ENCODE data around the gene POU6F1. TPM values are rescaled to one million over a fixed set of nuclear protein-coding genes. Genes with fewer than 3 reads are reported as not detected.
"Not testable (repeated sequence)": the region's sequence is repeated elsewhere in the genome, so short reads cannot be mapped to it uniquely, and the experiment has no call there.

Gene POU6F1
- total RNA-seq, 1 donor from 2014 or later: 5.1 TPM

DNA sequence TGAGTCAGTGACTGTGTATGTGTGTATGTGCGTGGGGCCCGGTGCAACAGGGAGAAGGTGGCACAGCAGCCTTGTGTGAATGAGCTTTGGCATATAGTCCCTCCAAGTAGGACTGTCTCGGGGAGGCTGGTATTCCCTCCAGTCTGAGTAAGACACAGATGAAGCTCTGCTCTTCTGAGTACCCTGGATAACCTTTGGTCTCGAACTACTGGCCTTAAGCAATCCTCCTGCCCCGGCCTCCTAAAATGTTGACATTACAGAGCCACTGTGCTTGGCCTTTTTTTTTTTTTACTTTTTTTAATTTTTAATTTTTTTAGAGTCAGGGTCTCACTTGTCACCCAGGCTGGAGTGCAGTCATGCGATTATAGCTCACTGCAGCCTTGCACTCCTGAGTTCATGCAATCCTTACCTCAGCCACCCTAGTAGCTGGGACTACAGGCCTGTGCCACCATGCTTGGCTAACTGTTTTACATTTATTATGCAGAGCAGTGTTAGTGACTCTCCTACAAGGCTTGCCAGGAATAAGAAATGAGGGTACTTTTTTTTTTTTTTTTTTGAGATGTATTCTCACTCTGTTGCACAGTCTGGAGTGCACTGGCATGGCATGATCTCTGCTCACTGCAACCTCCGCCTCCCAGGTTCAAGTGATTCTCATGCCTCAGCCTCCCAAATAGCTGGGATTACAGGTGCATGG is 11.4 kb upstream of the POU6F1 start:
- no peak for DNase-seq (ENCODE audit: low read depth)

DNA sequence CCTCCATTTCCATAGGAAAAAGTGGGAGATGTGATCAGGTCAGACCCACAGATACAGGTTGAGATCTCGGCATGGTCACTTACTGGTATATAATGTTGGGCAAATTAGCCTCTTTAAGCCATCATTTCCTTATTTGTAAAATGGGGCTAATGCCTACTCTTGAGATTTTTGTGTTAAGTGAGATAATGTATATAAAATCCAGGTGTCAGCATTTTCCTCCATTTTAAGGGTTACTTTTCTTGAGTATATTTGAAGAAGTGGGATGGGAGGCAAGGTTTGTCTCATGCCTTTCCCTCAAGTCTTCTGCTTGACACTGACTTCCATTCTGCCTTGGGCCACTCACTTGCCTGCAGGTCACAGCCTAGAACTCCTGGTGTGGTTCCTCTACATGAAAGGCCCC is 10.1 kb upstream of the POU6F1 start:
- DNase-seq (ENCODE audit: low read depth): no peak

DNA sequence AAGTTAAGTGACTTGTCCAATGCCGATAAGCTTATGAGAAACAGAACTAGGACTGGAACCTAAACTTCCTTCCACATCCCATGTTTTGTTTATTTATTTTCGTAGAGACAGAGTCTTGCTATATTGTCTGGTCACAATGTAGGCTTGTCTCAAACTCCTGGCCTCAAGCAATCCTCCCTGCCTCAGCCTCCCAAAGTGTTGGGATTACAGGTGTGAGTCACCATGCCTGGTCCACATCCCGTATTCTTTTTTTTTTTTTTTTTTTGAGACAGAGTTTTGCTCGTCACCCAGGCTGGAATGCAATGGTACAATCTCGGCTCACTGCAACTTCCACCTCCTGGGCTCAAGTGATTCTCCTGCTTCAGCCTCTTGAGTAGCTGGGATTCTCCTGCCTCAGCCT is 9.2 kb upstream of the POU6F1 start:
- not testable (repeated sequence) for DNase-seq (ENCODE audit: low read depth)

DNA sequence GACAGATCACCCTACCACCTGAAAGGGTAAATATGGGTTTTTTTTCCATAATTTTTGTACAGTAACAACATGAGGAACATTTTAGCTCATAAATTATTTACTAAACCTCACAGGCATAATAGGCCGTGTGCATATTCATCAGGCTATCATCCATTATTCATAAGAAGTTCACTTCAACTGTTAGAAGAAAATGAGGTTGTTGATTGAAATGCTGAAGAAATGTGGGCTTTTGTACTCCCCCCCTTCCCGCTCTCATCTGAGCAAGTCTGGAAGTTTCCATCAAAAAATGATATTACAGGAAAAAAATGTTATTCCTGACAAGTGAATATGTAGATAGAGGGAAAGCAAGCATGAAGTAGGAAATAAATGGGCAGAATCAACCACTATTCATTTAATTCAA is 7.9 kb upstream of the POU6F1 start:
- DNase-seq (ENCODE audit: low read depth): no peak

DNA sequence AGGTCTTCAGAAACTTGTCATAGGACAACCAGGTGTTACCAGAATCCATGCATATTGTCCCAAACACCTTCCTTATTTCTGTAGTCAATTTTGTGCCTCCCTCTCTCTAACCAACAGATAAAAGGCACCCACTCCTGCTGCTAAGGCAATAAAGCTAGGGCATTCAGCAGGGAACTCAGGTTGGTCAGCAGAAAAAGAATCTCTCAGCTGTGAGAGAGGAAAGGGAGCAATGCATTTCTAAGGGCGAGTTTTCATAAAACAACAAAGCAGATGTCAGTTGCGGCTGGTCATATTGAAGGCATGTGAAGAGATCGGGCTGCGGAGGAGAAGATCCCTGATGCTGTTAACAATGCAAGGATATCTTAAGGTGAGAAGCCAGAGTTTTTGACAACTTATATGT is 7.4 kb upstream of the POU6F1 start:
- no peak for DNase-seq (ENCODE audit: low read depth)

DNA sequence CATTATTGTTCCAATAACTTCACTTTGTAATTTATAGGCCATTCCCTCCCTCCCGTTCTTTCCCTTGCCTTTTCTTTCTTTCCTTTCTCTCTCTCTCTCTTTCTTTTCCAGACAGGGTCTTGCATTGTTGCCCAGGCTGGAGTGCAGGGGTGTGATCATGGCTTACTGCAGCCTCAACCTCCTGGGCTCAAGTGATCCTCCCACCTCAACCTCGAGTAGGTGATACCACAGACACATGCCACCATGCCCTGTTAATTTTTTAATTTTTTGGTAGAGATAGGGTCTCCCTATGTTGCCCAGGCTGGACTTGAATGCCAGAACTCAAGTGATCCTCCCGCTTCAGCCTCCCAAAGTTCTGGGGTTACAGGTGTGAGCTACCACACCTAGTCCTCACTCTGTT is 6.8 kb upstream of the POU6F1 start:
- no peak for DNase-seq (ENCODE audit: low read depth)

DNA sequence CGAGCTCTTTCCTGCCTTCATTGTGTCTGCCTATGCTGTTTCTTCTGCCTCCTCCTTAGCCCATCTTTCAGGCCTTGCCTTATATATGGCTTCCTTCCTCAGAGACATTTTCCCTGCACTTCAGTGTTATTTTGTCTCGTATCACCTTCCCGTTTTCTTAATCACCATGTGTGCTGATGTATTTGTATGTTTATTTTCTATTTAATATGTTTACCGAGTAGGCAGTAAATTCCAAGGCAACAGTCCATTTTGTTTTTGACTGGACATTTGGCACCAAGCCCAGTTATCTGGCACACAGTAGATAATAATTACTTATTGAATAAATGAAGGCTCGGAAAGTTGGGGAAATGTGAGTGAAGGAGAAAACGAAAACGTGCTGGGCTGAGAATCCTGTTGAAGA is 4.6 kb upstream of the POU6F1 start:
- DNase-seq (ENCODE audit: low read depth): no peak

DNA sequence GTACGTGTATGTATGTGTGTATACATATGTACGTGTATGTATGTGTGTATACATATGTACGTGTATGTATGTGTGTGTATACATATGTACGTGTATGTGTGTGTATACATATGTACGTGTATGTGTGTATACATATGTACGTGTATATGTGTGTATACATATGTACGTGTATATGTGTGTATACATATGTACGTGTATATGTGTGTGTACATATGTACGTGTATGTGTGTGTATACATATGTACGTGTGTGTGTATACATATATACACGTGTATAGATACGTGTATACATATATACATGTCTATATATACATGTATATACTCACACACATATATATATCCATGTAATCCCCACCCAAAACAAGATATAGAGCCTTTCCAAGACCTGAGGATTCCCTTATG is 2.0 kb upstream of the POU6F1 start:
- DNase-seq (ENCODE audit: low read depth): not testable (repeated sequence)

DNA sequence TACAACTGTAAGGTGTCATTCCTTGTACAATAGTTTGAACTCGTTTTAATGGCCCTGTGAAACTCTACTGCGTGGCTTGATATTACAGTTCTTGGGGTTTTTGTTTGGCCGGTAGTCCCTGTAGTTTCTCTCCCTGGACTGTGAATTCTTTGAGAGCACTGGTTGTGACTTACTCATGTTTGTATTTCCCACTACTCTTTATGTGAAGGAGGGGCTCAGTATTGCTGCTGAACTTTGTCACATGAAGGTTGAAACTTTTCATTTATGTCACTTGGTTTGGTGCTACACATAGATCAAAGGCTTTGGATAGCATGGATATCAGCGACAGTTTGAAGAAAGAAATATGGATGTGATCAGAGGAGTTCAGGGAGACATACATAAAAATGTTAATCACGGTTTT is 1.5 kb upstream of the POU6F1 start:
- DNase-seq (ENCODE audit: low read depth): no peak

DNA sequence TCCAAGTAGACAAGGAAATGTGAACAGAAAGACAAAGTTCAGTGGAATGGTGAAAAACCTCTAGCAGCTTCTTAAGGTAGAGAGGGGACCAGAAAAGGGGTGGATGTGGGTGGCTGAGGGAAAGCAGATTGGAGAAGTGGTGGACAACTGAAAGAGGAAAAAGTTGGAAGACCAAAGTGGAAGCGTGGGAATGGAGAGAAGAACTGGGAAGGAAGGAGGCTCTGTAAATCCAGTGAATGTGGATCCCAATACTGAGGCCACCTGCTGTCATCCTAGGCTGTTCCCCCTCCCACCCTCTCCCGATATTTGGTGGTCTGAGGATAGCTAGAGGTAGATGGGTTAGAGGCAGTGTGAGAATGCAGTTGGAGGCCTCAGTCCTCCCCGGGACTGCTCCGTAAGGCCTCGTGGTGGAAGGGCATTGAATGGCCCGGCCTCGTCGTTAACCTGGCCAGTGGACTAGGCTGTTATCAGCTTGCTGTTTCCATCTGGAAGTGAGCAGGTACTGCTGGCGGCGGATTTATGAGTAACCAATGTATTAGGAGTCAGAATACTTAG is 822 bp upstream of the POU6F1 start:
- no peak for DNase-seq (ENCODE audit: low read depth)

DNA sequence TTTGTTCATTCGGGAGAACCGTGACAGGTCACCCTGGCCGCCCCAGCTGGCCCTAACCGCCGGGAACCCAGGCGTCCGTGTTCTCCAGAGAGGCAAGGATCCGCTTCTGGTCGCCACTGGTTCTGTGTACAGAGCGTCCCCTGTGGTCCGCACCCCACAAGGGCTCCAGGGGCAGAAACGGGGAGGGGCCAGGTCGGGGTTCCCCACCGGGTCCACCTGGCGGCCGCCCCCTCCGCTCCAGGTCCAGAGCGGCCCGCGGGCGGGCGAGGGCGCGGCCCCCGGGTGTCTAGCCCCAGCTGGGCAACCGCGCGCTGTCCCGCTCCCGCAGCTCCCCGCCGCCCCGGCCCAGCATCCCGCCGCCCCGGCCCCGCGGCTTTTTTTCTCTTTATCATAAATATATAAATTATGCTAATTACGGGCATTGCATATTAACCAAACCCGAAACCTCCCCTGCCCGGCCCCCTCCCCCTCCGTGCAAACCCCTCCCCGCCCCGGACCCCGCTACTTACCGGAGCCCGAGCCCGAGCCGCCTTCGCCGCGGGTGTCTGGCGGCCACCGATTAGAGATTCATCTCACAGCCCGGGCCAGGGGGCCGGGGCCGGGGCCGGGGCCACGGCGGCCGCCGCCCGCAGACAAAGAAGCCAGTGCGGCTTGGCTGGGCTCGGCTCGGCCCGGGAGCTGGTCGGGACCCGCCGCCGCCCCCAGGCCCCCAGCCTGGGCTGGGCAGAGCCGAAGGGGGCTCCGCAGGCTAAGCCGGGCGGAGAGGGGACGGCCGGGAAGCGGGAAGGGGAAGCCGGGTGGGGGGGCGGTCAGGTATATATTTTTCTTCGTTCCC is 512 bp downstream of the POU6F1 start:
- DNase-seq (ENCODE audit: low read depth): peak; percentile 68

DNA sequence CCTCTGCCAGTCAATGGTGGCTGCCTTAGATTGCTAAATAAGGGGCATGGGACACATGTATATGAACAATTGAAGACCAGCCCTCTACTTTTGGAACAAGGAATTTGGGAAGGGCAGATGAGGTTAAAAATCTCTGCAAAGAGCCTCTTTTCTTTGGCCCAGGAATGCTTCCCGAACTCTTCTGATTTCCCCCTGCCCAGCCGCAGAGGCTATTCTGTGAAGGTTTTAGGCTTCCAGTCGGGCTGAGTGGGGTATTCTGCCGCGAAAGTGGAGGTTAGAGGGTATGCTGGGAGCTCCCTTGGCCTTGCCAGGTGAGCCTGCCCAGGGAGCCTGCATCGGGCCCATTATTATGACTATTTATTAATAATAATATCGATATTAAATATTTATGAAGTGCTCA is 1.2 kb downstream of the POU6F1 start:
- DNase-seq (ENCODE audit: low read depth): no peak

DNA sequence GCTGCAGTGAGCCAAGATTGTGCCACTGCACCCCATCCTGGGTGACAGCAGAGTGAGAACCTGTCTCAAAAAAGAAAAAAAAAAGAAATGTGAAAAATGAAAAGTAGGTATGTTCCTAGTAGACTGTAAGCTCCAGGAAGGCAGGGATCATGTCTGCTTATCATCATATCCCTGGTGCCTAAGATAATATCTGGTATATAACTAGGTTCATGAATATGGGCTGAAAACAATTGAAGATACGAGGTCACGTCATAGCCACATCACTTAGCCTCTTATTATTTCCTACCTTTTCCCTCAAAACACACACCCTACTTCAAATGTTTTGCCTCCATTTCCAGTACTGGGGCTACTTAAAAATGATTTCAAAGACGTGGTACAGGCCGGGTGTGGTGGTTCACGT is 3.0 kb downstream of the POU6F1 start:
- DNase-seq (ENCODE audit: low read depth): no peak

DNA sequence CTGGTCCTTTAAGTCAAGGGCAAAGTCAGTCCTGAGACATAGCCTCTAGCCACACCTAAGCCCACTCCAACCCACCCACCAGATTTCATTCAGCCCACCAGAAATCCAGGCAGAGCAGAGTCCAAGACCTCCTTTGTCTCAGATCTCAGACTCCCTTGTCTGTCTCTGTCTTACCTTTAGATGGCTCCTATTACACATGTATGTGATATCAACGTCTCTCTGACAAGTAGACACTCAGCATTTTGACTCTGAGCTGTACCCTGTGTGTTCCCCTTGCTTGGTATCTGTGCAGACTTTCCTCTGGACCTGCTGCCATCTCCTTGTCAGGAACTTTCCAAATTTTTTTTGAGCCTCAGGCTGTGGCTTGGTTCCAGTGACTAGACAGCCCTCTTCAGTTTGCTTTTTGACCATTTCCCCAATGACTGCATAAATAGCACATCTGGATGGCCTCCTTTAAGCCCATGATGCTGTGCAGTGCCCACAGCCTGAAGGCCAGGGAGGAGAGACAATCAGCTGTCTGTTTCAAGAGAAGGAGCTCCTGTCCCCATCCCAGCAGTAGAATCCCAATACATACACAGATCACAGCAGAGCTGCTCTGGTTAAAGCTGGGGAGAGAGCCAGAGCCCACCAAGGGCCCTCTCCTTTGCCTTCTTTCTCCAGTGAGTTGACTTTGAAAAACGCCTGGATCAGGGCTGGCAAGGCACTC is 7.0 kb downstream of the POU6F1 start:
- DNase-seq (ENCODE audit: low read depth): no peak

DNA sequence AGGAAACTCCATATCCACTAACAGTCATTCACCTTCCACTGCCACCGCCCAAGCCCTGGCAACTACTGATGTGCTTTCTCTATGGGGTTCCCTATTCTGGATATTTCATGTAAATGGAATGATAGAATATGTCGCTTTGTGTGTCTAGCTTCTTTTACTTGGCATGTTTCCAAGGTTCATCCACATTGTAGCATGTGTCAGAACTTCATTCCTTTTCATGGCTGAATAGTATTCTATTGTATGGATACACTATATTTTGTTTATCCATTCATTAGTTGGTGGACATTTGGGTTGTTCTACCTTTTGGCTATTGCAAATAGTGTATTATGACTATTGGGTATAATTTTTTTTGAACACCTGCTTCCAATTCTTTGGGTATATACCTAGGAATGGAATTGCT is 8.6 kb downstream of the POU6F1 start:
- DNase-seq (ENCODE audit: low read depth): no peak

DNA sequence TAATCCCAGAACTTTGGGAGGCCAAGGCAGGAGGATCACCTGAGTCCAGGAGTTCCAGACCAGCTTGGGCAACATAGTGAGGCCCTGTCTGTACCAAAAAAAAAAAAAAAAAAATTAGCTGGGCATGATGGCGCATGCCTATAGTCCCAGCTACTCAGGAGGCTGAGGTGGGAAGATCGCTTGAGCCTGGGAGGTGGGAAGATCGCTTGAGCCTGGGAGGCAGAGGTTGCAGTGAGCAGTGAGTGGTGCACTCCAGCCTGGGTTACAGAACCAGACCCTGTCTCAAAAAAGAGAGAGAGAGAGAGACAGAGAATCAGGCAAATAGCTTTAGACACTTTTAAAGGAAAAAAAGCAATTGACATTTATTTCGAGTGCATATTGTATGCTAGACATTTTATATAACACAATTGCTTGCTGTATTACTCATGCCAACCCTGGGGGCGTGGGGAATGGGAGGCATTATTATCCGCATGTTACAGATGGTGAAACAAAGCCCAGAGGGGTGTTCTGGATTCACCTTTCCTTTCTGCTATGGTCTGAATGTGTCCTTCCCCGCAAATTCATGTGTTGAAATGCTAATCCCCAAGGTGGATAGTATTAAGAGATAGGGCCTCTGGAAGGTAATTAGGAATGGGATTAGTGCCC is 9.7 kb downstream of the POU6F1 start:
- no peak for DNase-seq (ENCODE audit: low read depth)

DNA sequence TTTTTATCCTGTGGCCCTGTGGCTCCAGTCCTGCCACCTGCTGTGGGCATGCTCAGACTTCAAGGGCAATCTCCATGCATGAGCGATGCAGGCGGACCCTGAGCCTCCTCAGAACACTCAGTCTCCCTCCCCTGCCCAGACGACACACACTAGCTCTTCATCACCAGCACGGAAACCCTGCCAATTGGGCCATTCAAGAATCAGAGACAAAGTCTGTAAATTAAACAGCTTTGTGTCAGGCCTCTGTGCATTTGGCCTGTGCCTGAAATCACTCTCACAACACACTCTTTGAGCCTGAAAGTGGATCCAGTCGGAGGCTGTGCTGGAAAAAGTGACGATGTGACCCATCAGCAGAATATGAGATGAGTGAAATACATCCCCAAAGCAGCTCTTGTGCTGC is 12.5 kb downstream of the POU6F1 start:
- DNase-seq (ENCODE audit: low read depth): no peak

DNA sequence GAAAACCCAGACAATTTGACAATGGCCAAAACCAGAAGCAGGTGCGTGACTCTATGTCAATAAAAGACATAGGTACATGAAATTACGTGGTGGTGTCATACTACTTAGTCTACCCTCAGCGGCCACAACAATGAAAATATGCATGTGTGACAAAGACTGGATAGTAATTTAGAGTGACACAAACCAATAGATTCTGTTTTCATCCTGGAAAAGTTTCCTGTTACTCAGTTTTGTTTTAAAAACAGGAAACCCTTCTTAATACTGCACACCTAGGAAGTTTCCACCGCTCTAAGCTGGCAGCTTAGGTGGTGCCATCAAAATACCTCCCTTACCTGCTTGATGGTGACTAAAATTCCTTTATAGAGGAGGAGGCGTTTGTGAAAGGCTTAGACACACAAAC is 15.1 kb downstream of the POU6F1 start:
- DNase-seq (ENCODE audit: low read depth): no peak

DNA sequence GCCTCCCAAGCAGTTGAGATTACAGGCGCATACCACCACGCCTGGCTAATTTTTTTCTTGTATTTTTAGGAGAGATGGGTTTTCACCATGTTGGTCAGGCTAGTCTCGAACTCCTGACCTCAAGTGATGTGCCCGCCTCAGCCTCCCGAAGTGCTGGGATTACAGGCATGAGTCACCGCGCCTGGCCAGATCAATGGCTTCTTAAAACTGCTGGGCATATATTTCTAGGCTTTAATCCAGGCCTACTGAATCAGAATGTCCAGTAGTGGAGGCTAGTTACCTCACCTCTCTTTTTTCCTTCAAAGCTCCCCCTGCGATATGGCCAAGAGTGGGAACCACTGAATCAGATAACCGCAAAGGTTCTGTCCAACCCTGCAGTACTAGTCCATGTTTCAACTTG is 17.1 kb downstream of the POU6F1 start:
- DNase-seq (ENCODE audit: low read depth): no peak

DNA sequence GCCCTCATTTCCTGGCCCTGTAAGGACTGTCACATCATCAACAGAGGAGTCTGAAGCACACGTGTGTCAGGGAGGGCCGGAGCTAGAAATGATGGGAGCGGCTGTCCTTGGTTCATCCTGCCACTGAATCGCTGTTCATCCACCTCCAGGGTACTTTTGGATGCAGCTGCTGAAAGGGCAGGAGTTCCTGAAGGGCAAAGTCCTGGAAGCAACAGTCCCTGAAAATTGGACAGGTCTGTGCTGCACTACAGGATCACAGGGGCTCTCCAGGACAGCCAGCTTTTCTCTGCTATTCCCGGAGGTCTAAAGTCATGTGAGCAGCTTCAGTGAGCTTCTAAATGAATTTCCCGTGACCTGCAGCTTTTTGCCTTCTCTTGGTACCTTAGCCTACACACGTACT is 17.7 kb downstream of the POU6F1 start:
- DNase-seq (ENCODE audit: low read depth): no peak

DNA sequence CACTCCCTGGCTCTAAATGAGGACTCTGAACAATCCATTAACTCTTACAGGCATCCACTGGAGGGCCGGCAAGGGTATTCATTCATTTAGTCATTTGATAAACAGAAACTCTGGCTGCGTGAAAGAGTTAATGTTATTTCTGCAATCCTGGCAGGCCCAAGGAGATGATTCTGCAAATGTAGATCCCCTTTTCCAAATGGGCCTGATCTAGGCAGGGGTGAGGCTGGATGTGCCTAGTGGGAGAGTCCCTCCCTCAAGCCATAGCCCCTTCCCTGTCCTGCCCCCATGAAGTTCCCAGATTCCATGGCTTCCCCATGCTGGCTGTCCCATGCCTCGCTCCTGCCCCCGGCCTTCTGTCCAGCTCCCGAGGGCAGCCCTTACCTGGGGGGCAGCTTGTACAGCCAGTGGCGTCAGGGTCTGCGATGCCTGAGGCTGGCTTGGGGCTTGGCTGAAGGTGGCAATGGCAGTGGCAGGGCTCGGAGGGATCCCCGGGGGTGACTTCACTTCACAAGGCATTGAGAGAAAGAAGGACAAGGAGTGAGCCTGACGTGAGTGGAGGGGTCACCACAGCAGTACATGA is 18.4 kb downstream of the POU6F1 start:
- DNase-seq (ENCODE audit: low read depth): no peak

All from myocyte (in vitro differentiated cells).